PC-3 (cell line): ENCODE measurements around the gene PIEZO2.

Source experiments
- CTCF ChIP-seq: fragments of 300-600 bp; sonication (generic); conservative IDR thresholded peaks from 2 replicates; pipeline ENCODE4 v1.5.1; 2017; ENCODE audit warnings: antibody characterized with exemption, low read depth, mild to moderate bottlenecking, low read length
- EZH2 ChIP-seq: fragments of 300-600 bp; sonication (generic); IDR thresholded peaks from one replicate; pipeline ENCODE4 v1.6.1; 2017; ENCODE audit warnings: antibody characterized with exemption, mild to moderate bottlenecking, low read length; ENCODE audit not compliant: unreplicated experiment
- EZH2phosphoT487 ChIP-seq: fragments of 300-600 bp; sonication (generic); IDR thresholded peaks from 2 replicates; pipeline ENCODE4 v1.6.1; 2018; ENCODE audit warnings: mild to moderate bottlenecking, antibody characterized with exemption, low read length, borderline replicate concordance

GRCh38 chr18:10757946-10758345, 391.4 kb downstream of the PIEZO2 start:
- no peak for TF ChIP-seq CTCF
- no peak for TF ChIP-seq EZH2phosphoT487
- no peak for TF ChIP-seq EZH2
